Hypothalamus (tissue), 51 donors: ENCODE data around the gene ARHGEF2.
"Not testable (repeated sequence)": the region's sequence is repeated elsewhere in the genome, so short reads cannot be mapped to it uniquely, and the experiment has no call there.

Source experiments
- DNase-seq, 51 donors: peaks; one replicate each; lab custom pipeline; 2025; lab: John Stamatoyannopoulos, UW

Gene ARHGEF2

GRCh38 chr1:155950829-155951228 is 27.5 kb downstream of the ARHGEF2 start:
- no peak for DNase-seq

DNA sequence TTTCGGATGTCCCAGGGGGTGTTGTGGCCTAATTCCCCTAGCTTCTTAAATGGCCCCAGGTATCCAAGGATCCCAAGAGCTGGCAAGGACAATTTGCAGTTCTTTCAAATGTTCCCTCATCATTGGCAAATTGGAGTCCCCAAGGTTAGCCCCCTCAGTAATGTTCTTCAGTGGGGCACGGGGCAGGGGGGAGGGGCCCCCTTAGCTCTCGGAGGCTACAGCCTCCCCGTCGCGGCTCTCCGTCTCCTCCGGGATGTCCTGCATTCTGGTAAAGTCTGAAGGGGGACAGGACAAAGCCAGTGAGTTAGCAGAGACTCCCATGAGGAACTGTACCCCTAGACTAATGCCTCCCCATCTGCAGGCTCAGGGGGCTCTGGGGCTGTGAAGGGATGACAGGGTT is 30.6 kb downstream of the ARHGEF2 start:
- no peak for DNase-seq

- DNase-seq = no peak
Observed at GRCh38 chr1:155947292-155947691, 31.1 kb downstream of the ARHGEF2 start.

- DNase-seq = no peak
Observed at GRCh38 chr1:155946633-155947219, 31.6 kb downstream of the ARHGEF2 start.

GRCh38 chr1:155944444-155944799 is 33.9 kb downstream of the ARHGEF2 start:
- DNase-seq = no peak

DNA sequence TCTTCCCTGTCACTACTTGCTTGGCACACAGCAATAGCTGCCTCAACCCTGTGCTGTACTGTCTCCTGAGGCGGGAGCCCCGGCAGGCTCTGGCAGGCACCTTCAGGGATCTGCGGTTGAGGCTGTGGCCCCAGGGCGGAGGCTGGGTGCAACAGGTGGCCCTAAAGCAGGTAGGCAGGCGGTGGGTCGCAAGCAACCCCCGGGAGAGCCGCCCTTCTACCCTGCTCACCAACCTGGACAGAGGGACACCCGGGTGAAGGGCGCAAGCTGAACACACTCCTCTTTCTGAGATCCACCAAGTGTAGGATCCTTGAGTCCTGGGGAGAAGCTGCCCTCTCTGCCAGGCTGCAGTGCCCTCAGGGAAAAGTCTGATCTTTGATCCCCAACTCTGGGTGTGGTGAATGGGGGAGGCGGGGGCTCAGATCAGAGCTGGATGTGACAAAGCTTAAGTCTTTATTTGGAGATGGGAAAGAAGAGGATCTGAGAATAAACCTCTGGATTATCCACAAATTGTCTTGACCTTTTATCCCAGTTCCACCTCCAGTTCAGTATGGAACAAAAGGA is 35.7 kb downstream of the ARHGEF2 start:
- no peak for DNase-seq

DNA sequence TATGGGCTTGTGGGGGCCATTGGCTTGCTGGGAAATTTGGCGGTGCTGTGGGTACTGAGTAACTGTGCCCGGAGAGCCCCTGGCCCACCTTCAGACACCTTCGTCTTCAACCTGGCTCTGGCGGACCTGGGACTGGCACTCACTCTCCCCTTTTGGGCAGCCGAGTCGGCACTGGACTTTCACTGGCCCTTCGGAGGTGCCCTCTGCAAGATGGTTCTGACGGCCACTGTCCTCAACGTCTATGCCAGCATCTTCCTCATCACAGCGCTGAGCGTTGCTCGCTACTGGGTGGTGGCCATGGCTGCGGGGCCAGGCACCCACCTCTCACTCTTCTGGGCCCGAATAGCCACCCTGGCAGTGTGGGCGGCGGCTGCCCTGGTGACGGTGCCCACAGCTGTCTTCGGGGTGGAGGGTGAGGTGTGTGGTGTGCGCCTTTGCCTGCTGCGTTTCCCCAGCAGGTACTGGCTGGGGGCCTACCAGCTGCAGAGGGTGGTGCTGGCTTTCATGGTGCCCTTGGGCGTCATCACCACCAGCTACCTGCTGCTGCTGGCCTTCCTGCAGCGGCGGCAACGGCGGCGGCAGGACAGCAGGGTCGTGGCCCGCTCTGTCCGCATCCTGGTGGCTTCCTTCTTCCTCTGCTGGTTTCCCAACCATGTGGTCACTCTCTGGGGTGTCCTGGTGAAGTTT is 36.4 kb downstream of the ARHGEF2 start:
- no peak for DNase-seq

DNA sequence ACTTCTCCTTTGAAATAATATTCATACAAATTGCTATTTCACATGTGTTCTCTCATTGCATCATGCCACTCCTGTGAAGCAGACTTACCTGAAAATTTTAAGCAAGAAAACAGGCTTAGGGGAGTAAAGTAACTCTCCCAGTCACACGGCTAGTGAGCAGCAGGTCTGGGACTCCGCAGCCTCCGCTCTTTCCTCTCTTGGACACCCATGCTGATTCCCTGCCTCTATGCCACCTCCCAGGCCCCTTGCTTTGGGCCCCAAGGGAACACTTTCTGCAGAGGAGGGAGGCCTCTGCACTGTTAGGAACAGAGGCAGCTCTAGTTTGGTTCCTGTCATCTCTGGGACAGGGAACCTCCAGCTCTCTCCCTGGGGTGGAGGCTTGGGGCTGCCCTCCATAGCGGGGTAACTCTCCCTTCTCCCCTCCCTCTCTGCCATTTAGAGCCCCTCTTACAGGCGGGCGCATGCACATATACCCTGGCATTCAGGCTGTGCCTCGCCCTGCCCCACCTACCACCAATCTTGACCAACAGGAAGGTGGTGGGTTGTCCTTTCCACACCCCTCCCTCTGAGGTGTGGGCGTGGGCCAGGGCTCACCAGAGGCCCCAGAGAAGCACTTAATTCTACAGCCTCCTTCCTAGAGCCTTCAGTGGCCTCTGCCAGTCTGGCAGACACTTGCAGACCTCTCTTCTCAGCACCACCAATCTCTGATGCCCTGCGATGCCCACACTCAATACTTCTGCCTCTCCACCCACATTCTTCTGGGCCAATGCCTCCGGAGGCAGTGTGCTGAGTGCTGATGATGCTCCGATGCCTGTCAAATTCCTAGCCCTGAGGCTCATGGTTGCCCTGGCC is 37.1 kb downstream of the ARHGEF2 start, which contains the start of gene RXFP4:
Gene RXFP4 (plus strand): TSS at position 646 of the 852 bp plus-strand sequence. CDS start 72 bp downstream, at position 718.
- no peak for DNase-seq

DNA sequence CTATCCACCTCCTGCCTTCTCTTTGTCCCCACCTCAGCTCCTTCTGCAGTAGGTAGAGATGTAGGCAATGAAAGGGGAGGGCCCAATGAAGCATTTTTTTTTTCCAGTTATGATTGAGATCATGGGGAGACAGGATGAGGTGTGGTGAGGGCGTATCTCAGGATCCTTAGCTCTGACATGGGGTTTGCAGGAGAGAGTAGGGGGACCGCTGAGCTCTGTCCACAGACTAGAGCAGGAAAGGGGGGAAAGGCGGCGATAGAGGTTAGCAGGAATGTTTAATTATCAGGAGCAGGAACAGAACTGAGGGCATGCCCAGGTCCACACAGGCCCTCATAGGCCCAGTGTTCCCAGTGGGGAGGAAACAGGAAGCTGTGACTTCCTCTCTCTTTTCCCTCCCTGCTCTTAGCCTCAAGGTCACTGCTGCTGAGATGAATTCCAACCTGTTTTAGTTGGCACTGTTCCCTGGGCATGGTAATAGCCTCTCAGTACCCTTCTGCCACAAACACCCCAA is 37.8 kb downstream of the ARHGEF2 start:
- peak in 1 of 51 donors; percentile 10 for DNase-seq

- DNase-seq = peak in 12 of 51 donors; percentile 9 to 74 (median 20)
Observed at GRCh38 chr1:155938220-155938627, 40.1 kb downstream of the ARHGEF2 start.

- no peak for DNase-seq
Observed at GRCh38 chr1:155934936-155935590, 43.3 kb downstream of the ARHGEF2 start.

DNA sequence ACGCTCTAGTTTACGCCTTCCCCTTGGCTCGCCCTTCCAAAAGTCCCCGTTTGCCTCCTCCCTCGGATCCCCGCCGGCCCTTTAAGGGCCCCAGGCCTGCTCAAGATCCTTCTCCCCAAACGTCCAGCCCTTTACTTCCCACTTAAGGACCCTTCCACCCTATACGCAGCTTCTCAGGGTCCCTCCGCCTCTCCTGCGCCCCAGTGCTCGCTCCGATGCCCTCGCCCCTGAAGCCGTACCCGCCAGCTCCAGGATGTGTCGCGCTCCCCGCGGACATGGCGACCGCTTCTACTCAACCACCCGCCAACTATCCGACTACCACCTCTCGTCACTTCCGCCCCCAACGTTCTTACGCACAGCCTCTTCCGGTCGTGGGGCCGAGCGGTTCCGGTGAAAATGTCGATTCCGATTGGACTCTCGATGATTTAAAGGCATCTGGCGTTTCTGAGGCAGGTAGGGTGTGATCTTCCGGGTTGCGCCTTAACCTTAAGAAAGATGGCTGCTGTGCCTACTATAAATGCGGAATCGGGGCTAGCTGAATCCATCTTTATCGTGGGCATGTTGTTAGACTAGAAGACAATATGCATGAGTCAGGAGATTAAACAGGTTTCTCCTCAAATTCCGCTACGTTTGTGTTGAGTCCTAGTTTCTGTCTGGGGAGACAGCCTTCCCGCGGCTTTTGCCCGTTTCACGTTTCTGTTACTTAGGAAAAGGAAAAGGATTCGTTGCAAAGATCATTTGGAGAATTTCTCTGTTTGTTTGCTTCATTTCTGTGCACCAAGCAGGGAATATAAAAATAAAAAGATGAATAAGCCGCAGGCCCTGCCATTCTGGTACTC is 44.0 kb downstream of the ARHGEF2 start, which contains the start of gene KHDC4:
Gene KHDC4 (minus strand): TSS at position 317 of the 839 bp plus-strand sequence. CDS start 40 bp downstream, at position 277.
- peak; percentile 72 to 99 (median 93) for DNase-seq

DNA sequence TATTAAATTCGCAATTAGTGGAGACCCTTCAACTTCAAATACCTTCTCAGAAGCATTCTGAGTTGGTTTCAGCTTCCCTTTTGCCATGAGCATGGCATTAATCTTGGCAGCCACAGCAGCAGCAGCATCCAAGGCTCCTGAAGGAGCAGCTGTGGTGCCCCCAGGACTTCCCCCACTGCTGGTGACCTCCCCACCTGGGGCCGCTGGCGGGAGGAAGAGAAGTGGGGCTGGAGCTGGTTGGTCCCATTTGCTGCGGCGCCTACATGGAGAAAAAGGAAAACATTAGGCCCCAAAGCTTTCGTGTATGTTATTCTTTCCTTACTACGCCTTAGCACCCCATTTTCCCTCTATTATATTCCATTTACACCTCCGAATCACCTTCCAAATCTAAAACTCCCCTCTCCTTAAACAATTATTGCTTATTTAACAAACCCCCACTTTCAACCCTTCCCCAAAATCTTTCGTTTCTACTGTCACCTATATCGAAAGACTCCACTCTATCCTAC is 44.7 kb downstream of the ARHGEF2 start:
- no peak for DNase-seq

GRCh38 chr1:155932487-155932886 is 45.9 kb downstream of the ARHGEF2 start:
- DNase-seq = no peak

- no peak for DNase-seq
Observed at GRCh38 chr1:155932081-155932480, 46.3 kb downstream of the ARHGEF2 start.

DNA sequence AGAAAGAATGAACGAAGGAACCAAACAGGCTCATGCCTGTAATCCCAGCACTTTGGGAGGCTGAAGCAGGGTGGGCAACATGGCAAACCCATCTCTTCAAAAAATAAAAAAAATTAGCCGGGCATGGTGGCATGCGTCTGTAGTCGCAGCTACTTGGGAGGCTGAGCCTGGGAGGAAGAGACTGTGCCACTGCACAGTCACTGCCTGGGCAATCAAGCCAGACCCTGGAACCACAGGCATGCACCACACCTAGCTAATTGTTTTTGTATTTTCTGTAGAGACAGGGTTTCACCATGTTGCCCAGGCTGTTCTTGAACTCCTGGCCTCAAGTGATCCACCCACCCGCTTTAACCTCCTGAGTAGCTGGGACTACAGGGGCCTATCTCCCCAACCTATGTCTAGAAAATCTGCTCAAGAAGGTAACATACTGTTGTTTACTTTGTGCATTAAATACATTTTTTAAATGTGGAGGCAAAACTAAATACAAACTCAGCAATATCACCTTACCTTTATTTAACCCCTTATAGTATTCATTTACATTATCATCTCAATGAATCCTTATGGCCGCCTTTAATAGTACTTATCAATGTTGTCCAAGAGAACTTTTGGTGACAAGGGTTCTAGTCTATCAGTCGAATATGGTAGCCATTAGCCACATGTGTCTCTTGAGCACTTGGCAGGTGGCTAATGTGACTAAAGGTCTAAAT is 46.9 kb downstream of the ARHGEF2 start:
- no peak for DNase-seq

DNA sequence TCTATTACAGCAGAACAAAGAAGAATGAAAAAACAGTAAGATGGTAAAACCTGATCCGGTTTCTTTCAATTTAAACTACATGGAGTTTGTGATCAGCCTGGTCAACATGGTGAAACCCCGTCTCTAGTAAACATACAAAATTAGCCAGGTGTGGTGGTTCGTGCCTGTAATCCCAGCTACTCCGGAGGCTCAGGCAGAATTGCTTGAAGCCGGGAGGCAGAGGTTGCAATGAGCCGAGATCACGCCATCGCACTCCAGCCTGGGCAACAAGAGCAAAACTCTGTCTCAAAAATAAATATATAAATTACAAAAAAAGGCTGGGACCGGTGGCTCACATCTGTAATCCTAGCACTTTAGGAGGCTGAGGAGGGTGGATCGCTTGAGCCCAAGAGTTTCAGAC is 47.6 kb downstream of the ARHGEF2 start:
- not testable (repeated sequence) for DNase-seq

- DNase-seq = no peak
Observed at GRCh38 chr1:155929057-155929456, 49.3 kb downstream of the ARHGEF2 start.

DNA sequence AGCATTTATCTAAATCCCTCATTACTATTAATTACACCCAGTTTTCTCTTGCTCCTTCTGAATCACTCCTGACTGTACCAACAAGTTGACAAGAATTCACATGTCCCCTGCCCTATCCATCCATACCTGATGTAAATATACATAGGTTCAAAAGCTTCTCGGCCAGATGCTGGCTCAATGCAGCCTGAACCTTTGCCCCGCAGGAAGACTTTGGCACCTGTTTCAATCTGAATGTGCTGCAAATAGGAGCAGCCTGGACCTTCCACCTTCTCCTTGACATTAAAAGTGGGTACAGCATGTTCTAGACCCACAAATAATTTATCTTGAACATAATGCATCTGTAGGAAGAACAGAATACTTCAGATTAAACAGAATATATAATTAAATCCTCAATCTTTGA is 52.8 kb downstream of the ARHGEF2 start:
- DNase-seq = no peak
